Measurements from ENCODE around the gene NTF4. TPM values are rescaled to one million over a fixed set of nuclear protein-coding genes. Genes with fewer than 3 reads are reported as not detected.
A peak's percentile ranks its signal among the peaks of the same experiment; 100 is the strongest.
"Not testable (repeated sequence)": the region's sequence is repeated elsewhere in the genome, so short reads cannot be mapped to it uniquely, and the experiment has no call there.

The NTF4 gene
- total RNA-seq, 1 donor = not detected

DNA sequence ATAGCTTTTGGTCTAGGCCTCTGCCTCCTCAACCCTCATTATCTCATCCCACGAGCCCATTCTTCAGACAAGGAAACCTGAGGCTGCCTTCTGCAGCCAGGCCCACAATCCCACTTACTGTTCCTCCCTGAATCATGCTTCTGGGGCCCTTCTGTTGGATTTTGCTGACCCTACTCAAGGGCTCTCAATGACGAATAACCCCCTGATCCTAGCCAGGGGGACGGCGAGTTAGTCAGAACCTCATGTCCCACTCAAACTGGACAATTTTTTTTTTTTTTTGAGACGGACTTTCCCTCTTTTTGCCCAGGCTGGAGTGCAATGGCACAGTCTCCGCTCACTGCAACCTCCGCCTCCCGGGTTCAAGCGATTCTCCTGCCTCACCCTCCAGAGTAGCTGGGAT, 42.5 kb downstream of the NTF4 start:
- Histone ChIP-seq H3K27me3 (ENCODE audit: insufficient read depth, low read length) (no peaks in the 10 kb centered on the region), H3K4me3 (ENCODE audit: insufficient read depth, low read length) (no peak overlapping the region), H3K4me2 (ENCODE audit: insufficient read depth, low read length) (no peak overlapping the region), H3K27ac (ENCODE audit: low read depth, low read length) (no peak overlapping the region), H3K36me3 (ENCODE audit: insufficient read depth, low read length) (no peaks in the 10 kb centered on the region), H2AFZ (ENCODE audit: low read length) (no peak overlapping the region), H3K4me1 (ENCODE audit: insufficient read depth, low read length) (peaks cover 15% of the 10 kb centered on the region), H3K79me2 (ENCODE audit: insufficient read depth, low read length) (no peaks in the 10 kb centered on the region), H4K20me1 (ENCODE audit: insufficient read depth, low read length) (no peaks in the 10 kb centered on the region), H3K9me3 (ENCODE audit: low read depth, low read length) (no peaks in the 10 kb centered on the region)
- DNase-seq (ENCODE audit: insufficient read length, low spot score, missing footprints) = no peak
- TF ChIP-seq, protein P1, sequence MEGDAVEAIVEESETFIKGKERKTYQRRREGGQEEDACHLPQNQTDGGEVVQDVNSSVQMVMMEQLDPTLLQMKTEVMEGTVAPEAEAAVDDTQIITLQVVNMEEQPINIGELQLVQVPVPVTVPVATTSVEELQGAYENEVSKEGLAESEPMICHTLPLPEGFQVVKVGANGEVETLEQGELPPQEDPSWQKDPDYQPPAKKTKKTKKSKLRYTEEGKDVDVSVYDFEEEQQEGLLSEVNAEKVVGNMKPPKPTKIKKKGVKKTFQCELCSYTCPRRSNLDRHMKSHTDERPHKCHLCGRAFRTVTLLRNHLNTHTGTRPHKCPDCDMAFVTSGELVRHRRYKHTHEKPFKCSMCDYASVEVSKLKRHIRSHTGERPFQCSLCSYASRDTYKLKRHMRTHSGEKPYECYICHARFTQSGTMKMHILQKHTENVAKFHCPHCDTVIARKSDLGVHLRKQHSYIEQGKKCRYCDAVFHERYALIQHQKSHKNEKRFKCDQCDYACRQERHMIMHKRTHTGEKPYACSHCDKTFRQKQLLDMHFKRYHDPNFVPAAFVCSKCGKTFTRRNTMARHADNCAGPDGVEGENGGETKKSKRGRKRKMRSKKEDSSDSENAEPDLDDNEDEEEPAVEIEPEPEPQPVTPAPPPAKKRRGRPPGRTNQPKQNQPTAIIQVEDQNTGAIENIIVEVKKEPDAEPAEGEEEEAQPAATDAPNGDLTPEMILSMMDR (IDR thresholded peaks at IDR 0.05; ENCODE audit: extremely low read depth, low read depth, low read length) = no peak

DNA sequence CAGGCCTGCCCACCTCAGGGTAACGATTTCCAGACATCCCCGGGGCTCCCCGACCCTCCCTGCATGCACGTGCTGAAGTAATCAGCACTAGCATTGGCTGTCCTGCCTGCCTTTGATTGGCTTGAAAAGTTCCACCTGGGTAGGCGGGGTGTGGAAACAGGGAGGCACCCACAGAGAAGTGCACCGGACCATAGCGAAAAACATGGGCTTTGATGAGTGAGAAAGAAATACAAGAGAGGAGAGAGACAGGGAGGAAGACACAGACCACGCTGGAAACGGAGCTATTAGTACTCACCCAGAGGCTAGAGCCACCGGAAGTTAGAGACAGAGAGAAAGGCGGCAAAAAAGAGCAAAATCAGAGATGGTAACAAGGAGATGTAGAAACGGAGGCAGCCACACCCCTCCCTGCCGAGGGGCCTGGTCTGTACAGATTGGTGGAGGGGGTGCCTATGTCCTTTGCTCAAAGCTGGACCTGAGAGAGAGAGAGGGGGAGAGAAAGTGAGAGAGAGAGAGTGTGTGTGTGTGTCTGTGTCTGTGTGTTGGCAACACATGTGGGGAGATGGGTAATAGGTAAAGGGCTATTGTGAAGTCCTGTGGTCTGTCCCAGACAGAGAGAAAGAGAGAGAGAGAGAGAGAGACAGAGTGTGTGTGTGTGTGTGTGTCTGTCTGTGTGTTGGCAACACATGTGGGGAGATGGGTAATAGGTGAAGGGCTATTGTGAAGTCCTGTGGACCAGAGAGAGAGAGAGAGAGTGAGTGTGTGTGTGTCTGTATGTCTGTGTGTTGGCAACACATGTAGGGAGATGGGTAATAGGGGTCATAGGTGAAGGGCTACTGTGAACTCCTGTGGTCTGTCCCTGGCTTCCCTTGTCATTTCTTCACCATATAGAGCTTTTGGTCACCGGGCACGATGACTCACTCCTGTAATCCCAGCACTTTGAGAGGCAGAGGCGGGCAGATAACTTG, 43.4 kb downstream of the NTF4 start:
- no peaks in the 10 kb centered on the region for H3K36me3 ChIP-seq (ENCODE audit: insufficient read depth, low read length)
- H3K4me1 ChIP-seq (ENCODE audit: insufficient read depth, low read length) = peaks cover 15% of the 10 kb centered on the region
- TF ChIP-seq, protein P1 (IDR thresholded peaks at IDR 0.05; ENCODE audit: extremely low read depth, low read depth, low read length) = no peak
- peak; percentile 85 for DNase-seq (ENCODE audit: insufficient read length, low spot score, missing footprints)
- no peaks in the 10 kb centered on the region for H4K20me1 ChIP-seq (ENCODE audit: insufficient read depth, low read length)
- H3K27me3 ChIP-seq (ENCODE audit: insufficient read depth, low read length) = no peaks in the 10 kb centered on the region
- H3K79me2 ChIP-seq (ENCODE audit: insufficient read depth, low read length) = no peaks in the 10 kb centered on the region
- H2AFZ ChIP-seq (ENCODE audit: low read length) = no peak overlapping the region
- H3K4me2 ChIP-seq (ENCODE audit: insufficient read depth, low read length) = no peak overlapping the region
- H3K9me3 ChIP-seq (ENCODE audit: low read depth, low read length) = no peaks in the 10 kb centered on the region
- H3K4me3 ChIP-seq (ENCODE audit: insufficient read depth, low read length) = no peak overlapping the region
- no peak overlapping the region for H3K27ac ChIP-seq (ENCODE audit: low read depth, low read length)

DNA sequence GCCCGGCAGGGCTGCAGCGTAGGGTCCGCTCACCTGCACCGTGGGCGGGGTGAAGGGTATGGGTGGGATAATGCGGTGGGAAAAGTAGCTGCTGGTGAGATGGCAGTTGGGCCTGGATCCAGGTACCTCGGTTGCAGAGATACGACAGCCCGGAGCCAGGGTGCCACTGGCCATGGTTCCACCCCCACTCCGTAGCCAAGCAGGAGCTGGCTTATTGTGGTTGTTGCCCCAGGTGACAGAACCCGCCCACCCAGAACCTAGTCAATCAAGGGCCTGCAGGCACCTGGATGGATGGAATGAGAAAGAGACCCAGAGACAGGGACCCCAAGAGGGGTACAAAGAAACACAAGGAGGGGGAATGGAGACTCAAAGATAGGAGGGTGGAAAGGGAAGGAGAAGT, 44.3 kb downstream of the NTF4 start:
- H3K9me3 ChIP-seq (ENCODE audit: low read depth, low read length) = no peaks in the 10 kb centered on the region
- H3K79me2 ChIP-seq (ENCODE audit: insufficient read depth, low read length) = no peaks in the 10 kb centered on the region
- no peak for DNase-seq (ENCODE audit: insufficient read length, low spot score, missing footprints)
- H2AFZ ChIP-seq (ENCODE audit: low read length) = no peak overlapping the region
- no peak overlapping the region for H3K27ac ChIP-seq (ENCODE audit: low read depth, low read length)
- TF ChIP-seq, protein P1 (IDR thresholded peaks at IDR 0.05; ENCODE audit: extremely low read depth, low read depth, low read length) = no peak
- peaks cover 15% of the 10 kb centered on the region for H3K4me1 ChIP-seq (ENCODE audit: insufficient read depth, low read length)
- H4K20me1 ChIP-seq (ENCODE audit: insufficient read depth, low read length) = no peaks in the 10 kb centered on the region
- no peaks in the 10 kb centered on the region for H3K27me3 ChIP-seq (ENCODE audit: insufficient read depth, low read length)
- no peak overlapping the region for H3K4me2 ChIP-seq (ENCODE audit: insufficient read depth, low read length)
- H3K4me3 ChIP-seq (ENCODE audit: insufficient read depth, low read length) = no peak overlapping the region
- H3K36me3 ChIP-seq (ENCODE audit: insufficient read depth, low read length) = peaks cover 7% of the 10 kb centered on the region

DNA sequence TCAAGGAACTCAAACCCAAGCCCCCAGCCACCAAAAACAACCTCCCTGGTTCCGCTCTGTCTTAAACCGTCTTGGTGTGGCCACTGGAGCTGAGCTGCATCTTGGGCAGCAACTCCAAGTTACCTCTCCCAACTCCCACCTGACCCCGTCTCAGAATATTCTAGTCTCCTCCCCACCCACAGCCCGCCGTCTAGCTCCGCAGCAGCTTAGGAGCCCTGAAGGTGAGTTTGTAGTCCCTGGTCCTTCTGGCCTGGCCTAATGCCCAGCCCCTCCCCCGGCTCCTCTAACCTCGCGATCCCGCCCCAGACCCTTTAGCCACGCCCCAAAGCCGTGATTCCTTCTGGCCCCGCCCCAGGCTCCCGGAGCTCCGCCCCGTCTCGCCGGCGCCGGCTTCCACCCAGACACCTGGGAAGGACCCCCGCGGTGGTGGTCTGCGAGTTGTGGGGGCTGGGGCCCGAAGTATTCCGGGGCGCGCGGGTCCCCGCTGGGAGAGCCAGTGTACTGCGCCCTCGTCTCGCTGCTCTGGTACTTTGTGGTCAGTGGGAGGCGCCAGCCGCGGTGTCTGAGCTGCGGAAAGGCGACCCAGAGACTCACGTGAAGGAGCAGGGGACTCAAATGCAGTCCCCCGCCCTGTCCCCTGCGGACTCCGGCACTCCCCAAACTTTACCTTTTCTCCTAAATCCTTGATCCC, 45.2 kb downstream of the NTF4 start:
- Histone ChIP-seq H3K4me2 (ENCODE audit: insufficient read depth, low read length) (peak overlapping the region; percentile 77), H4K20me1 (ENCODE audit: insufficient read depth, low read length) (no peaks in the 10 kb centered on the region)

DNA sequence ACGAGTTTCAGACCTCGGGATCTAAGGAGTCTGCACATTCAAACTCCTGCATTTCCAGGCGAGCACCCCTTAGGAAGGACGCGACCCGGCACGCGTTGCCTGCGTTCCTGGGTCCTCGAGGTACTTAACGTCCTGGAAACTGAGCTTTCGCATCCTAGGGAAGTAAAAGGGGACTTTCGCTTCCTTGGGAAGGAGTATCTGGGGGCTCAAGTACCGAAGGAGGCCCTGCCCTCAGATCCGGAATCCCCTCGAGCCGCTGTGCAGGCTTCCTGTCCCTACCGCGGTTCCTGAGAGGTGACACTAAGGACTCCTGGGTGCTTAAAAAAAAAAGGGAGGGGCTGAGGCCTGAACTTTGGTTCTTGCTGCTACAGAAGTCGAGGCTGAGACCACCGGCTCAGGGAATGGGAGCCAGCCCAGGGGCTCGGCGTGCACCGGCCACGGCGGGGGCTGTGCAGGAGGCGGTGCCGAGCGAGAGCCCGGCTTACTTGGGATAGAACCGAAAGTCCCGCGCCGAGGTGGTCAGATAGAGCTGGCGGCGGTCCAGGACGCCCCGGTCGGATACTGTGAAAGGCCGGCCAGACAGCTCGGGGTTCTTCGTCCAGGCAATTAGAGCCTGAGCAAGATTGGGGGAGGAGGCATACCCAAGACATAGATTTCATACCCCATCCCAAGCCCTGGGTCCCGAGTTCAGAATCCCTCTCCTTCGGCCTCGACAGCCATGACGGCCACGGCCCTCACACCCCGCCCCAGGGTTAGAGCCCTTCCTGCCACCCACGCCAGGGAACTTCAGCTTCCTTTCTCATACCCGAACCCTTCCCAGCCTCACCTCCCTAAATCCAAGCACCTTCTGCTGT, 46.0 kb downstream of the NTF4 start:
- DNase-seq (ENCODE audit: insufficient read length, low spot score, missing footprints) = peak; percentile 72
- H3K27me3 ChIP-seq (ENCODE audit: insufficient read depth, low read length); H3K9me3 ChIP-seq (ENCODE audit: low read depth, low read length); H3K79me2 ChIP-seq (ENCODE audit: insufficient read depth, low read length); H3K27ac ChIP-seq (ENCODE audit: low read depth, low read length); H4K20me1 ChIP-seq (ENCODE audit: insufficient read depth, low read length): not testable (repeated sequence)
- peak overlapping the region; percentile 72 for H2AFZ ChIP-seq (ENCODE audit: low read length)
- peak overlapping the region; percentile 77 for H3K4me2 ChIP-seq (ENCODE audit: insufficient read depth, low read length)
- peaks cover 15% of the 10 kb centered on the region for H3K4me1 ChIP-seq (ENCODE audit: insufficient read depth, low read length)
- peaks cover 13% of the 10 kb centered on the region for H3K36me3 ChIP-seq (ENCODE audit: insufficient read depth, low read length)
- peak overlapping the region; percentile 70 for H3K4me3 ChIP-seq (ENCODE audit: insufficient read depth, low read length)

More for the DNA sequence above, 45.2 kb downstream of the NTF4 start:
- H3K4me1 ChIP-seq (ENCODE audit: insufficient read depth, low read length) = peaks cover 15% of the 10 kb centered on the region
- TF ChIP-seq, protein P1 (IDR thresholded peaks at IDR 0.05; ENCODE audit: extremely low read depth, low read depth, low read length) = peak; percentile 13
- no peak overlapping the region for H3K27ac ChIP-seq (ENCODE audit: low read depth, low read length)
- DNase-seq (ENCODE audit: insufficient read length, low spot score, missing footprints) = peak; percentile 94
- no peaks in the 10 kb centered on the region for H3K27me3 ChIP-seq (ENCODE audit: insufficient read depth, low read length)
- no peaks in the 10 kb centered on the region for H3K79me2 ChIP-seq (ENCODE audit: insufficient read depth, low read length)
- H3K4me3 ChIP-seq (ENCODE audit: insufficient read depth, low read length) = peak overlapping the region; percentile 70
- peaks cover 13% of the 10 kb centered on the region for H3K36me3 ChIP-seq (ENCODE audit: insufficient read depth, low read length)
- no peaks in the 10 kb centered on the region for H3K9me3 ChIP-seq (ENCODE audit: low read depth, low read length)
- H2AFZ ChIP-seq (ENCODE audit: low read length) = peak overlapping the region; percentile 72

All from osteoblast (primary cell).